ENCODE data around the gene RIMS3. TPM values are rescaled to one million over a fixed set of nuclear protein-coding genes. Genes with fewer than 3 reads are reported as not detected.

RIMS3 gene
- total RNA-seq, 1 donor from 2014 or later = 26.0 TPM

Other genes with a start within 250 kb of the RIMS3 start
- 7.4 to 13.4 TPM (median 11.9 TPM) in 3 replicates for gene ZFP69B, start 215.2 kb downstream of the RIMS3 start, total RNA-seq
- 4.5 to 4.9 TPM (median 4.5 TPM) in 3 replicates for gene ZFP69, start 188.4 kb downstream of the RIMS3 start, total RNA-seq
- gene EXO5, start 156.9 kb downstream of the RIMS3 start, total RNA-seq = 13.1 to 15.0 TPM (median 14.0 TPM) in 3 replicates
- 3.5 to 5.2 TPM (median 4.8 TPM) in 3 replicates for gene ZNF684, start 134.0 kb downstream of the RIMS3 start, total RNA-seq
- 34.2 to 49.2 TPM (median 35.8 TPM) in 3 replicates for gene NFYC, start 26.0 kb upstream of the RIMS3 start, total RNA-seq
- 0.60 to 3.4 TPM (median 3.0 TPM) in 3 replicates for gene KCNQ4, start 118.1 kb upstream of the RIMS3 start, total RNA-seq
- gene CITED4, start 196.7 kb upstream of the RIMS3 start, total RNA-seq = 12.4 to 30.5 TPM (median 30.1 TPM) in 3 replicates